ENCODE measurements around the gene PTPRD.

DNA sequence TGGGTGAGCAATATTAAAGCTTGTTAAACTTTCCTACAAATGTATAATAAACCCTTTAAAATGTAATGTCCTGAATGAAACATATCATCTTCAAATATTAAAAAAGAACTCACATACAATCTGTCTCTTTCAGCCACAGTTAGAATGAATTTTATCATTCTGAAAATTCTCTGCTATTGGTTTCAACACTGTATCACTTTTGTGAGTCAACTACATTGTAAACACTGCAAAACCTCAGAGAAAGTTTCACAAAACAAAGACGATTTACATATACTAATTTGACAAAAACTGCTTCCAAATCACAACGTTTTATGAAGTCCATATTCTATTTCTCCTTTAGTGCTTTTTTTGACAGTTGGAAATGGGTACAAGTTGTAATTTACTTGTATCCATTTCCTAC, 1781.2 kb downstream of the PTPRD start:
- TF ChIP-seq, protein P1, sequence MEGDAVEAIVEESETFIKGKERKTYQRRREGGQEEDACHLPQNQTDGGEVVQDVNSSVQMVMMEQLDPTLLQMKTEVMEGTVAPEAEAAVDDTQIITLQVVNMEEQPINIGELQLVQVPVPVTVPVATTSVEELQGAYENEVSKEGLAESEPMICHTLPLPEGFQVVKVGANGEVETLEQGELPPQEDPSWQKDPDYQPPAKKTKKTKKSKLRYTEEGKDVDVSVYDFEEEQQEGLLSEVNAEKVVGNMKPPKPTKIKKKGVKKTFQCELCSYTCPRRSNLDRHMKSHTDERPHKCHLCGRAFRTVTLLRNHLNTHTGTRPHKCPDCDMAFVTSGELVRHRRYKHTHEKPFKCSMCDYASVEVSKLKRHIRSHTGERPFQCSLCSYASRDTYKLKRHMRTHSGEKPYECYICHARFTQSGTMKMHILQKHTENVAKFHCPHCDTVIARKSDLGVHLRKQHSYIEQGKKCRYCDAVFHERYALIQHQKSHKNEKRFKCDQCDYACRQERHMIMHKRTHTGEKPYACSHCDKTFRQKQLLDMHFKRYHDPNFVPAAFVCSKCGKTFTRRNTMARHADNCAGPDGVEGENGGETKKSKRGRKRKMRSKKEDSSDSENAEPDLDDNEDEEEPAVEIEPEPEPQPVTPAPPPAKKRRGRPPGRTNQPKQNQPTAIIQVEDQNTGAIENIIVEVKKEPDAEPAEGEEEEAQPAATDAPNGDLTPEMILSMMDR (IDR thresholded peaks at IDR 0.05): no peak
- no peak for TF ChIP-seq POLR2A (IDR thresholded peaks at IDR 0.05)

All from Peyer's patch (tissue), 4 donors.